ENCODE data around the gene SGCB.
"Not testable (repeated sequence)": the region's sequence is repeated elsewhere in the genome, so short reads cannot be mapped to it uniquely, and the experiment has no call there.

The SGCB gene, protein sequence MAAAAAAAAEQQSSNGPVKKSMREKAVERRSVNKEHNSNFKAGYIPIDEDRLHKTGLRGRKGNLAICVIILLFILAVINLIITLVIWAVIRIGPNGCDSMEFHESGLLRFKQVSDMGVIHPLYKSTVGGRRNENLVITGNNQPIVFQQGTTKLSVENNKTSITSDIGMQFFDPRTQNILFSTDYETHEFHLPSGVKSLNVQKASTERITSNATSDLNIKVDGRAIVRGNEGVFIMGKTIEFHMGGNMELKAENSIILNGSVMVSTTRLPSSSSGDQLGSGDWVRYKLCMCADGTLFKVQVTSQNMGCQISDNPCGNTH

DNA sequence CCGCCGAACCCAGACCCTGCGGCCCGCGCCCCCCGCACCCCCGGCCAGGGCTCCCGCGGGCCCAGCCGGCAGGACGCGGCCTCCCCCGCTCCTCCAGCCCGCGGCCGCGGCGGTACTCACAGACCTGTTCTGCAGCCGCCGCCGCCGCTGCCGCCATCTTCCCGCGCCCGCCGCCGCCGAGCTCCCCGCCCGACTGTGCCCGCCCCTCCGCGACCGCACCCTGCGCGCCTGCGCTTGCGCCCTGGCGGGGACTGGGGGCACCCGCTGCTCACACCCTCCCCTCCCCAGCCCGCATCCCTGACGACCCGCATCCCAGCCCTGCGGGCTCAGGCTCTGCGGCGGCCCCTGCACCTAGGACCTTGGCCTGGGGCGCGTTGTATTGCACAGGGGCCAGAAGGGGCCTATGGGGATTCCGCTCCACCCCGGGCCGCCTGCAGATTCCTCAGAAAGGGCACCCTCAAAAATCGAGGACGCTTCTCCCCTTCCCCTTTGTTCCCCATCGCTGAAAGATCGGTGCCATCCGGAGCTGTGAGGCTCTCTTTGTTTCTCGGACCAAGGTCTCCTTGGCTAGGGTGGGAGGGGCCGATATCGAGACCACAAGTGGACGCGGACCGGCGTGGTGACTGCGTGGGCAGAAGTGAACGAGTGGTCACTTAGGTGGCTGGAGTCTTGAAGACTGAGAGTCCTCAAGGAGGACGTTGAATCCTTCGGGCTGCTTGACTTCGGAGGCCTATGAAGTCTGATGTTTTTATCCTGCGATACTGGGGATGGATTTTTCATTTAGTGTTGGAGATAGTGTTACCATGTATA is at the start of gene SGCB:
Gene SGCB, minus strand, starts transcription at position 197 of the 810 bp plus-strand sequence. Its CDS starts 40 bp downstream, at position 157.
- DNase-seq (ENCODE audit: low spot score) = peak; percentile 67

GRCh38 chr4:52086425-52086824 is 48.3 kb upstream of the SGCB start:
- DNase-seq (ENCODE audit: low spot score) = not testable (repeated sequence)

DNA sequence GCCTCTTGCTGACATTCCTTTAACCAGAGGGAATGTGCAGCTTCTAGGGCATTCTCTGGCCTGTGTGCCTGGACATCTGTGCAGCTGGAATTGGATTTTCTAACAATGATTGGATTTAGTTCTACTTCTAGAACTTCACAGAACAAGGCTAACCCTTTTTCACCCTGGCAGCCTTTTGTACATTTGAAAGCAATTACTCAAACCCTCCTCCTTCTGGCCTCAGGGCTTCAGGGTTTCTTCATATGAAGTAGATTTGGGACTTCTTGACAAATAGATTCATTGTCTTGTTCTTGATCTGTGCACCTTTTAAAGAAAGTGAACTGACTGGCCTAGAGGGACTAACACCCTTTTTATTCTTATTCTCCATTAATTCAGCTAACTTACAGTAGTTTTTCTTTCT is 43.1 kb upstream of the SGCB start:
- no peak for DNase-seq (ENCODE audit: low spot score)

GRCh38 chr4:52079659-52080058 is 41.6 kb upstream of the SGCB start:
- no peak for DNase-seq (ENCODE audit: low spot score)

GRCh38 chr4:52076731-52077130 is 38.6 kb upstream of the SGCB start:
- DNase-seq (ENCODE audit: low spot score) = no peak

DNA sequence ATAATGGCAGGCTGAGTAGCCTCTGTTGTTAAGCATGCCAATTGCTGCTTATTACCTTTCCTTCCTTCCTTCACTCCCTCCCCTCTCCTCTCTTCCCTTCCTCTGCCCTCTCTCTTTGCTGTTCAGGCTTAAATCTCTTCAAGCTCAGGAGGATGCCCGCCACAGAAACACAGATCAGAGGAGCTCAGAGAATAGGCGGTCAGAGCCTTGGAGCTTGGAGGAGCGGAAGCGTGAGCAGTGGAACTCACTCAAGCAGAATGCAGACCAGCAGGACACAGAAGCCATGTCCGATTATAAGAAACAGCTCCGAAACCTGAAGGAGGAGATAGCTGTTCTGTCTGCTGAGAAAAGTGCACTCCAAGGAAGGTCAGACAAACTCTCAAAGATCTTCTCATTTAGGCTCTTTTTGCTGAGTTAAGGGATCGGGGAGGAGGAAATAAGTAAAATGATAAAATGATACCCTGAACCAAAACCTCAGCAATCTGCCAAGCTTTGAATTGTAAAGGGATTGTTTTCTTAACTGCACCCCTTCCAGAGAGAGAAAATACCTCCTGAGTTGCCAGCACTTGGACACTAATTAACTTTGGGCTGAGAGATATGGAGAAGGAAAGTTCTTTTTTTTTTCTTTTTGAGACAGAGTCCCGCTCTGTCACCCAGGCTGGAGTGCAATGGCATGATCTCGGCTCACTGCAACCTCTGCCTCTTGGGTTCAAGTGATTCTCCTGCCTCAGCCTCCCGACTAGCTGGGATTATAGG is 33.9 kb upstream of the SGCB start:
- no peak for DNase-seq (ENCODE audit: low spot score)

- no peak for DNase-seq (ENCODE audit: low spot score)
Measured at GRCh38 chr4:52069571-52069970, 31.5 kb upstream of the SGCB start.

- DNase-seq (ENCODE audit: low spot score) = peak; percentile 37
Measured at GRCh38 chr4:52059372-52059771, 21.3 kb upstream of the SGCB start.

GRCh38 chr4:52058275-52058674 is 20.2 kb upstream of the SGCB start:
- DNase-seq (ENCODE audit: low spot score) = no peak

DNA sequence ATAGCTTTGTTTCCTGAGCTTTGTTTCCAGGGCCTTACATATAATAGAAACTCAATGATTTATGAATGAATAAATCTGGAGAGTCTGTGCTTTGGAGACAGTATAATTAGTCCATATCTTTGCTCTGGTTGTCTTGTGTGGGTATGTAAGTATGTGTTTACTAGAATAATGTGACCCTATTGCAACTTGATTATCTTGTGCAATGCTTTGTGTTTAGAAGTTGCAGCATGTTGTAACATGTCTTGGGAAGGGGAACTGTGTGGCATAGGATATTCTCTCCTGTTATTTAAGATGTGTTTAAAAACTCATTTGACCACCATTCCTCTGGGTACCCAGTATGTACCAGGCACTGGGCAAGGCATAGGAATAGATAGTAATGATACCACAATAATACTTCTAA is 19.1 kb upstream of the SGCB start:
- DNase-seq (ENCODE audit: low spot score) = no peak

- no peak for DNase-seq (ENCODE audit: low spot score)
Measured at GRCh38 chr4:52054254-52054653, 16.2 kb upstream of the SGCB start.

DNA sequence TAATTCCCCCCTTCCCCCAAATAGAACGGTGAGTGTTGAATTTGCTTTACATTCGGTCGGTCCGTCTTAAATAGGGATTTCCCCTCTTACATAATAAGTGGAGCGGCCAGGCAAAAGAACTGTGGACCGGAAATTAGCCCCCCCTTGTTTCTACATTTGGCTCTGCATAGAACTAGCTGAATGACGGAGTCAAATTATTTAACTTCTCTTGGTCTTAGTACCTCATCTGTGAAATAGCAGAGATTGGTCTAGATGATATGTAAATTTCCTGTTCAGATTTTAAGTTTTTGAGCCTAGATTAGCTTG is 14.3 kb upstream of the SGCB start:
- DNase-seq (ENCODE audit: low spot score) = no peak

GRCh38 chr4:52051615-52052474 is 13.7 kb upstream of the SGCB start:
- peak; percentile 71 for DNase-seq (ENCODE audit: low spot score)

DNA sequence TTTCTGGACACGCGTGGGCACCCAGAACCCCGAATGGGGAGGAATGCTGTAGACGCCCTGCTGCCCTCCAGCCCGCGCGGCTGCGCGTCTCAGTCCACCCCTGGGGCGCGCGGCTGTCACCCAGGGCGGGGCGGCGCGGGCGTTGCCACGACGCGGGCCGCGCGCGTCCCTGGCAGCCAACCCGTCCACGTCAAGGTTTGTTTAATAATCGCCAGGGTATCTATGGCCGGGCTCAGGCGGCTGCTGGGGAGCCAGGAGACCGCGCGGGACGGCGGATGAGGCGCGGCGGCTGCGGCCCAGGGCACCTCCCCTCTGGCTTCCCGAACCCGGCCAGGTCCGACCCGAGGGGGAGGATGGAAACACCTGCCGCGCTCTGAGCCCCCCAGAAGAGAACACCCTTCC is 13.1 kb upstream of the SGCB start, which contains the start of gene SPATA18:
Gene SPATA18, plus strand, starts transcription at position 92 of the 402 bp plus-strand sequence. CDS start 401 bp downstream, outside the sequence.
- peak; percentile 41 for DNase-seq (ENCODE audit: low spot score)

- no peak for DNase-seq (ENCODE audit: low spot score)
Measured at GRCh38 chr4:52049266-52049665, 11.2 kb upstream of the SGCB start.

- no peak for DNase-seq (ENCODE audit: low spot score)
Measured at GRCh38 chr4:52045028-52045427, 6.9 kb upstream of the SGCB start.

DNA sequence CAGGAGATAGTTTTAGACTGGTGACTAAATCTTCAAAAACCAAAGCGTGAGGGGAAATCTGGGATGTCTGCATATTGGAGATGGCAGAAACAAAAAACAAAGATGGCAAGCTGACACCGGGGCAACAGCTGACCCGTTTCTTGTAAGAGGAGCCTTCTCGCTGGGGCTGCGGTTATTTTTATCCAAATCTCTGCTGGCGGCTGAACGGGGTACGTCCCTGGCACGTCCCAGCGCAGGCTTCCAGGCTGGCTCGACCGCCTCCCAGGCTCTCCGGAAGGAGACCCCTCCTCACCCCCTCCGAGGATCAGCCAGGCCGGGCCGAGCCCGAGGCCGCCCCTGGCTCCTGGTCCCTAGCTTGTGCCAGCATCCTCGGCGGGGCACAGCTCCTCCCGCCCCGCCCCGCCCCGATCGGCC is 403 bp downstream of the SGCB start:
- DNase-seq (ENCODE audit: low spot score) = no peak

GRCh38 chr4:52036886-52037530 is 1.1 kb downstream of the SGCB start:
- no peak for DNase-seq (ENCODE audit: low spot score)

DNA sequence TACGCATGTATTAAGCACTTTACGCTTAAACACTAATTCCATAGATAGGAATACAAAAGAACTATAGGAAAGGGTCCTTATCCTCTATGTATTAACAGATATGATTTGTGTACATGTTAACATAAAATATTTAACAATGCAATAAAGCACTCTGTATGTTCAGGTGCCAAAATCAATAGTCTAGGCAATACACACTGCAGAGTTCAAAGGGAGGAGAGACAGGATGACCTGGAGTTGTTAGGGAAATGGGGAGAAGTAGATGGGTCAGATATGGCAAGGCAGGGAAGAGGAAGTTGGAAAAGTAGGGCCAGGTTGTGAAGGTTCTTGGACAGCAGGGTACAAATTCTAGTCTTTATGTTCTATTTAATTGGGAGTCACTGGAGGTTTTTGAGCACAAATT is 2.9 kb downstream of the SGCB start:
- DNase-seq (ENCODE audit: low spot score) = no peak

DNA sequence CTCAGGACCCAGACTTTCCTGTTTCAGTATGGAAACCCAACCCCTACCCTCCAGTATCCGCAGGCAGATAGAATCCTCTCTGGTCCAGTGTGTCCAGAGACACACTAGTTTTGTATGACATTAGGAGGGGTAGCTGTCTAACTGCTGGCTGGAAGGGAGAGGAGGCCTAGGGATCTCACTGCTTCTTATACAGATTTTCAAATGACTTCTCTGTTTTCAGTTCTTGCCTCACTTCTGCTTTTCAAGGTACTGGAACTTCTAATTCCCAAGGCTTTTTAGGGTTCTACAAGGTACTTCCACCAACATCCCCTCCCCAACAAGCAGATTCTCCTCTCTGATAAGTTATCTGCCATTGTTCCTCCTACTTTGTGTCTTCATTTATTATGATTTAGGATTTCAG is 6.1 kb downstream of the SGCB start:
- no peak for DNase-seq (ENCODE audit: low spot score)

DNA sequence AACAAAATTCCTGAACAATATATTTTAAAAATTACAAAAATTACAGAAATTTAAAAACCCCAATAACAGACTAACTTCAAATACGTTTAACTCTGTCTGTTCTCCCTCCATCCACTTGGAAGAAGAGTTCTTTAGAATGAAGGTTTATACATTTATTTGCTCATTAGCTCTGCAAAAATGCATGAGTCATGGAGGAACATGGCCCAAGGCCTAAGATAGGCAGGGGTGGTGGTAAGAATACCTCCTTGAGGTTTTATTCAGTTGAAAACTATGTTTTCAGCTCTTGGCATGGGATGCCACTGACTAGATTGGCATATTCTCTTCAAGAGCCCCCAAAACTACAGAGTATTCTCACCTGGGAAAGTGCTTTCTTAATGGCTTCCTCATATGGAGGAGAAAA is 9.1 kb downstream of the SGCB start:
- no peak for DNase-seq (ENCODE audit: low spot score)

Measured in LoVo (cell line).